GM12878 (cell line): Measurements from ENCODE around the gene BDKRB2.

Experiments used
- MEF2B ChIP-seq: fragments of 450-650 bp; IDR thresholded peaks from 2 replicates; pipeline ENCODE4 v1.6.1; 2018; ENCODE audit warnings: mild to moderate bottlenecking, moderate library complexity; ENCODE audit not compliant: partially characterized antibody, poor library complexity, severe bottlenecking
- TF ChIP-seq, protein P1 (sequence below): IDR thresholded peaks from 2 replicates; pipeline ENCODE4 v1.6.1; 2012; ENCODE audit warnings: mild to moderate bottlenecking, low read depth, low read length

DNA sequence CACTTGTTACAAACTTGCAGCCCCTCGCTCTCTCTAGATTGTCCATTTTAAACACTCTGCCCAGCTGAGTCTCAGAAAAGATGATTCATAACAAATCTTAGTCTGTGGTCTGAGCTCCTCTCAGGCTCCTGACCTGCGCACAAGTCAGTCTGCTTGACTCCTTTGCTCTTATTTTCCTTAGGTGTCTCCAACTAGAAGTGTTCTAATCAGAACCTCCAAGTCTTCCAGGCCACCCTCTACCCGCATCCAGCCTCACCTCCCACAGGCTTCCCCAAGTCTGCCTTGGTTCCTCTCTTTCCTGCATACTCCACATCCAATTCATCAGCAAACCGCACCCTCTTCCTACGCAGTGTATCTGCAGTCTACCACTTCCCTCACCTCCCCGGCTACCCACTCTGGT, 42.4 kb upstream of the BDKRB2 start:
- TF ChIP-seq, protein P1, sequence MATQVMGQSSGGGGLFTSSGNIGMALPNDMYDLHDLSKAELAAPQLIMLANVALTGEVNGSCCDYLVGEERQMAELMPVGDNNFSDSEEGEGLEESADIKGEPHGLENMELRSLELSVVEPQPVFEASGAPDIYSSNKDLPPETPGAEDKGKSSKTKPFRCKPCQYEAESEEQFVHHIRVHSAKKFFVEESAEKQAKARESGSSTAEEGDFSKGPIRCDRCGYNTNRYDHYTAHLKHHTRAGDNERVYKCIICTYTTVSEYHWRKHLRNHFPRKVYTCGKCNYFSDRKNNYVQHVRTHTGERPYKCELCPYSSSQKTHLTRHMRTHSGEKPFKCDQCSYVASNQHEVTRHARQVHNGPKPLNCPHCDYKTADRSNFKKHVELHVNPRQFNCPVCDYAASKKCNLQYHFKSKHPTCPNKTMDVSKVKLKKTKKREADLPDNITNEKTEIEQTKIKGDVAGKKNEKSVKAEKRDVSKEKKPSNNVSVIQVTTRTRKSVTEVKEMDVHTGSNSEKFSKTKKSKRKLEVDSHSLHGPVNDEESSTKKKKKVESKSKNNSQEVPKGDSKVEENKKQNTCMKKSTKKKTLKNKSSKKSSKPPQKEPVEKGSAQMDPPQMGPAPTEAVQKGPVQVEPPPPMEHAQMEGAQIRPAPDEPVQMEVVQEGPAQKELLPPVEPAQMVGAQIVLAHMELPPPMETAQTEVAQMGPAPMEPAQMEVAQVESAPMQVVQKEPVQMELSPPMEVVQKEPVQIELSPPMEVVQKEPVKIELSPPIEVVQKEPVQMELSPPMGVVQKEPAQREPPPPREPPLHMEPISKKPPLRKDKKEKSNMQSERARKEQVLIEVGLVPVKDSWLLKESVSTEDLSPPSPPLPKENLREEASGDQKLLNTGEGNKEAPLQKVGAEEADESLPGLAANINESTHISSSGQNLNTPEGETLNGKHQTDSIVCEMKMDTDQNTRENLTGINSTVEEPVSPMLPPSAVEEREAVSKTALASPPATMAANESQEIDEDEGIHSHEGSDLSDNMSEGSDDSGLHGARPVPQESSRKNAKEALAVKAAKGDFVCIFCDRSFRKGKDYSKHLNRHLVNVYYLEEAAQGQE: no peak
- TF ChIP-seq MEF2B: no peak
